ENCODE measurements around the gene AJAP1.
A peak's percentile ranks its signal among the peaks of the same experiment; 100 is the strongest.

The AJAP1 gene

GRCh38 chr1:4716406-4716805, 62.0 kb downstream of the AJAP1 start:
- TF ChIP-seq POLR2A (IDR thresholded peaks at IDR 0.05; ENCODE audit: extremely low read depth, insufficient read length) (no peak), MYC (IDR thresholded peaks at IDR 0.05; ENCODE audit: low read depth, low read length) (no peak), CTCF (IDR thresholded peaks at IDR 0.05; ENCODE audit: low read depth, low read length) (no peak), MAX (IDR thresholded peaks at IDR 0.05; ENCODE audit: low read depth, low read length) (no peak)
- DNase-seq (ENCODE audit: low read depth) = no peak
- H3K4me3 ChIP-seq (ENCODE audit: low read depth, low read length) = no peak overlapping the region

GRCh38 chr1:4718071-4718470, 63.7 kb downstream of the AJAP1 start:
- H3K4me3 ChIP-seq (ENCODE audit: low read depth, low read length) = no peak overlapping the region
- no peak for DNase-seq (ENCODE audit: low read depth)
- TF ChIP-seq CTCF (IDR thresholded peaks at IDR 0.05; ENCODE audit: low read depth, low read length) (no peak), POLR2A (IDR thresholded peaks at IDR 0.05; ENCODE audit: extremely low read depth, insufficient read length) (no peak), MAX (IDR thresholded peaks at IDR 0.05; ENCODE audit: low read depth, low read length) (no peak), MYC (IDR thresholded peaks at IDR 0.05; ENCODE audit: low read depth, low read length) (no peak)

GRCh38 chr1:4723106-4723505, 68.7 kb downstream of the AJAP1 start:
- no peak for TF ChIP-seq CTCF (IDR thresholded peaks at IDR 0.05; ENCODE audit: low read depth, low read length)
- TF ChIP-seq MAX (IDR thresholded peaks at IDR 0.05; ENCODE audit: low read depth, low read length) = no peak
- TF ChIP-seq MYC (IDR thresholded peaks at IDR 0.05; ENCODE audit: low read depth, low read length) = no peak
- no peak for TF ChIP-seq POLR2A (IDR thresholded peaks at IDR 0.05; ENCODE audit: extremely low read depth, insufficient read length)
- no peak for DNase-seq (ENCODE audit: low read depth)
- no peak overlapping the region for H3K4me3 ChIP-seq (ENCODE audit: low read depth, low read length)

GRCh38 chr1:4724001-4724400, 69.6 kb downstream of the AJAP1 start:
- DNase-seq (ENCODE audit: low read depth) = no peak
- no peak overlapping the region for H3K4me3 ChIP-seq (ENCODE audit: low read depth, low read length)
- TF ChIP-seq MYC (IDR thresholded peaks at IDR 0.05; ENCODE audit: low read depth, low read length) (no peak), CTCF (IDR thresholded peaks at IDR 0.05; ENCODE audit: low read depth, low read length) (no peak), POLR2A (IDR thresholded peaks at IDR 0.05; ENCODE audit: extremely low read depth, insufficient read length) (no peak), MAX (IDR thresholded peaks at IDR 0.05; ENCODE audit: low read depth, low read length) (no peak)

- peak; percentile 68 for DNase-seq (ENCODE audit: low read depth)
- no peak overlapping the region for H3K4me3 ChIP-seq (ENCODE audit: low read depth, low read length)
- no peak for TF ChIP-seq MAX (IDR thresholded peaks at IDR 0.05; ENCODE audit: low read depth, low read length)
- peak; percentile 13; the same call in 1 of the 2 replicates for TF ChIP-seq MYC (IDR thresholded peaks at IDR 0.05; ENCODE audit: low read depth, low read length)
These were observed 70.4 kb downstream of the AJAP1 start for GRCh38 chr1:4724695-4725250.

GRCh38 chr1:4725416-4725815, 71.0 kb downstream of the AJAP1 start:
- DNase-seq (ENCODE audit: low read depth) = no peak
- no peak overlapping the region for H3K4me3 ChIP-seq (ENCODE audit: low read depth, low read length)
- no peak for TF ChIP-seq MYC (IDR thresholded peaks at IDR 0.05; ENCODE audit: low read depth, low read length)
- TF ChIP-seq CTCF (IDR thresholded peaks at IDR 0.05; ENCODE audit: low read depth, low read length) = no peak
- no peak for TF ChIP-seq POLR2A (IDR thresholded peaks at IDR 0.05; ENCODE audit: extremely low read depth, insufficient read length)
- TF ChIP-seq MAX (IDR thresholded peaks at IDR 0.05; ENCODE audit: low read depth, low read length) = no peak
